Hepatocyte (in vitro differentiated cells): ENCODE data around the gene ABHD16A. TPM values are rescaled to one million over a fixed set of nuclear protein-coding genes. Genes with fewer than 3 reads are reported as not detected.
A peak's percentile ranks its signal among the peaks of the same experiment; 100 is the strongest.

Source experiments
- DNase-seq: peaks from one replicate; pipeline ENCODE4 v3.0.0-alpha.2; 2016; ENCODE audit warnings: low spot score
- H2AFZ ChIP-seq: fragments of 200-600 bp; sonication (generic); 2 replicates; pipeline ENCODE4 v1.6.0; 2016; ENCODE audit warnings: antibody characterized with exemption, mild to moderate bottlenecking
- H3K27ac ChIP-seq: fragments of 200-600 bp; sonication (generic); 2 replicates; pipeline ENCODE4 v1.5.1; 2016; ENCODE audit warnings: mild to moderate bottlenecking
- H3K27me3 ChIP-seq: fragments of 200-600 bp; sonication (generic); 2 replicates; pipeline ENCODE4 v1.6.1; 2016
- H3K36me3 ChIP-seq: fragments of 200-600 bp; sonication (generic); replicated peaks from 2 replicates; pipeline ENCODE4 v1.5.1; 2016; ENCODE audit warnings: low read depth; ENCODE audit not compliant: insufficient read depth
- H3K4me1 ChIP-seq: fragments of 200-600 bp; sonication (generic); 2 replicates; pipeline ENCODE4 v1.5.1; 2016; ENCODE audit warnings: mild to moderate bottlenecking, moderate library complexity; ENCODE audit not compliant: insufficient read depth
- H3K4me2 ChIP-seq: fragments of 200-600 bp; sonication (generic); 2 replicates; pipeline ENCODE4 v1.6.0; 2016
- H3K4me3 ChIP-seq: fragments of 200-600 bp; sonication (generic); 2 replicates; pipeline ENCODE4 v1.5.1; 2016; ENCODE audit warnings: mild to moderate bottlenecking
- H3K79me2 ChIP-seq: fragments of 200-600 bp; sonication (generic); 2 replicates; pipeline ENCODE4 v1.6.0; 2017; ENCODE audit warnings: mild to moderate bottlenecking
- H3K9me2 ChIP-seq: fragments of 200-600 bp; sonication (generic); replicated peaks from 2 replicates; pipeline ENCODE4 v1.6.0; 2017; ENCODE audit warnings: mild to moderate bottlenecking; ENCODE audit not compliant: insufficient read depth
- H3K9me3 ChIP-seq: fragments of 200-600 bp; sonication (generic); 2 replicates; pipeline ENCODE4 v1.5.1; 2016; ENCODE audit warnings: low read depth, mild to moderate bottlenecking
- H4K20me1 ChIP-seq: fragments of 200-600 bp; sonication (generic); 2 replicates; pipeline ENCODE4 v1.6.0; 2016; ENCODE audit warnings: mild to moderate bottlenecking; ENCODE audit not compliant: insufficient read depth, poor library complexity, severe bottlenecking
- EZH2 ChIP-seq: fragments of 200-600 bp; sonication (generic); IDR thresholded peaks from 2 replicates; pipeline ENCODE4 v1.6.1; 2016; ENCODE audit warnings: antibody characterized with exemption, mild to moderate bottlenecking, borderline replicate concordance
- EZH2phosphoT487 ChIP-seq: fragments of 200-600 bp; sonication (generic); IDR thresholded peaks from one replicate; pipeline ENCODE4 v1.6.1; 2018; ENCODE audit warnings: antibody characterized with exemption, mild to moderate bottlenecking, low read depth, moderate library complexity; ENCODE audit not compliant: unreplicated experiment, severe bottlenecking
- whole genome bisulfite sequencing: methylation state at CpG from one replicate; pipeline ENCODE4 v1.1.6; 2016; ENCODE audit warnings: low lambda C conversion rate; ENCODE audit errors: missing lambda C conversion rate; 5-methylcytosine and 5-hydroxymethylcytosine counted together
- polyA plus RNA-seq: library from polyadenylated mRNA; unstranded; fragments of >200 nt; fragmentation: Nextera tagmentation; extraction: Ambion mirVana; gene quantifications from 2 replicates; pipeline ENCODE4 v1.2.1, GENCODE V29; 2016
- total RNA-seq: library from RNA; depleted of rRNA; stranded (reverse); fragments of >200 nt; gene quantifications from 2 replicates; pipeline ENCODE4 v1.2.3, GENCODE V29; 2014
- TF ChIP-seq, protein P1 (sequence below): fragments of 200-600 bp; sonication (generic); IDR thresholded peaks from 2 replicates; pipeline ENCODE4 v1.5.1; 2016; ENCODE audit warnings: antibody characterized with exemption, mild to moderate bottlenecking; ENCODE audit not compliant: poor library complexity

The ABHD16A gene
- total and polyA plus RNA-seq, 2 experiments from 2014 or later: 63.2 to 94.7 TPM

DNA sequence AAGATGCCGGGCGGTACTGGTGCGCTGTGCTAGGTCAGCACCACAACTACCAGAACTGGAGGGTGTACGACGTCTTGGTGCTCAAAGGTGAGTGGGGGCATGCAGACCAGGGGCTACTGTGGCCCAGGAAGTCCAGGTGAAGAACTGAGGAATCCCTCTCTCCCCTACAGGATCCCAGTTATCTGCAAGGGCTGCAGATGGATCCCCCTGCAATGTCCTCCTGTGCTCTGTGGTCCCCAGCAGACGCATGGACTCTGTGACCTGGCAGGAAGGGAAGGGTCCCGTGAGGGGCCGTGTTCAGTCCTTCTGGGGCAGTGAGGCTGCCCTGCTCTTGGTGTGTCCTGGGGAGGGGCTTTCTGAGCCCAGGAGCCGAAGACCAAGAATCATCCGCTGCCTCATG, 4.6 kb upstream of the ABHD16A start:
- no peaks in the 10 kb centered on the region for H3K9me2 ChIP-seq
- H3K79me2 ChIP-seq: peaks cover 1% of the 10 kb centered on the region
- H3K36me3 ChIP-seq: no peaks in the 10 kb centered on the region
- no peaks in the 10 kb centered on the region for H3K9me3 ChIP-seq
- no peak for DNase-seq
- no peak overlapping the region for H3K4me2 ChIP-seq
- no peaks in the 10 kb centered on the region for H3K27me3 ChIP-seq
- peaks cover 5% of the 10 kb centered on the region for H3K4me1 ChIP-seq
- H3K4me3 ChIP-seq: no peak overlapping the region
- H3K27ac ChIP-seq: no peak overlapping the region
- H4K20me1 ChIP-seq: no peaks in the 10 kb centered on the region
- TF ChIP-seq, protein P1, sequence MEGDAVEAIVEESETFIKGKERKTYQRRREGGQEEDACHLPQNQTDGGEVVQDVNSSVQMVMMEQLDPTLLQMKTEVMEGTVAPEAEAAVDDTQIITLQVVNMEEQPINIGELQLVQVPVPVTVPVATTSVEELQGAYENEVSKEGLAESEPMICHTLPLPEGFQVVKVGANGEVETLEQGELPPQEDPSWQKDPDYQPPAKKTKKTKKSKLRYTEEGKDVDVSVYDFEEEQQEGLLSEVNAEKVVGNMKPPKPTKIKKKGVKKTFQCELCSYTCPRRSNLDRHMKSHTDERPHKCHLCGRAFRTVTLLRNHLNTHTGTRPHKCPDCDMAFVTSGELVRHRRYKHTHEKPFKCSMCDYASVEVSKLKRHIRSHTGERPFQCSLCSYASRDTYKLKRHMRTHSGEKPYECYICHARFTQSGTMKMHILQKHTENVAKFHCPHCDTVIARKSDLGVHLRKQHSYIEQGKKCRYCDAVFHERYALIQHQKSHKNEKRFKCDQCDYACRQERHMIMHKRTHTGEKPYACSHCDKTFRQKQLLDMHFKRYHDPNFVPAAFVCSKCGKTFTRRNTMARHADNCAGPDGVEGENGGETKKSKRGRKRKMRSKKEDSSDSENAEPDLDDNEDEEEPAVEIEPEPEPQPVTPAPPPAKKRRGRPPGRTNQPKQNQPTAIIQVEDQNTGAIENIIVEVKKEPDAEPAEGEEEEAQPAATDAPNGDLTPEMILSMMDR: no peak
- no peak for TF ChIP-seq EZH2phosphoT487
- TF ChIP-seq EZH2: no peak
- 91% methylated on average over 8 of the region's 10 CpGs for WGBS
- H2AFZ ChIP-seq: no peak overlapping the region

DNA sequence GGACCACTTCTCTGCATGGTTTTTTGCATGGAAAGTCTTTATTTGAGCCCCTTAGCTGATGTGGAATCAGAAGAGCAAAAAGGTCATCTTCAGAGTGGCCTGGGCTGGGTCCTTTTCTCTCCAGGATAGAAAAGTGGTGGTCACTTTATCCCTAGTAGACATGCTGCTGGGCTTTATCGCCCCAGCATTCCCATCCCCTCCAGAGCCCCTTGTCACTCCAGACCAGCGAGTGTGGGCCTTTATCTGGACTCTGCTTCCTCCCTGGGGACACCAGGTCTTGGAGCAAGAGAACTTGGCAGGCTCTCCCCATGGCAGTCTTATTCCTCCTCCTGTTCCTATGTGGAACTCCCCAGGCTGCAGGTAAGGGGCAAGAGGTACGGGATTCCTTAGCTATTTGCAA, 3.5 kb upstream of the ABHD16A start, which contains the start of gene LY6G6F:
TSS of gene LY6G6F (plus strand) at position 268 of the 400 bp plus-strand sequence. CDS start at position 309, 41 bp downstream.
- Histone ChIP-seq H3K4me1 (peaks cover 11% of the 10 kb centered on the region), H3K27ac (no peak within 1 kb of the TSS), H3K4me3 (no peak within 1 kb of the TSS), H3K9me3 (no peaks in the 10 kb centered on the region), H3K4me2 (no peak within 1 kb of the TSS), H3K9me2 (no peaks in the 10 kb centered on the region), H3K36me3 (no peaks in the 10 kb centered on the region), H3K79me2 (peaks cover 12% of the 10 kb centered on the region), H3K27me3 (no peaks in the 10 kb centered on the region), H2AFZ (no peak within 1 kb of the TSS), H4K20me1 (no peaks in the 10 kb centered on the region)
- TF ChIP-seq, protein P1: no peak
- TF ChIP-seq EZH2: no peak
- TF ChIP-seq EZH2phosphoT487: no peak
- no peak for DNase-seq
- 80% methylated on average over 3 of the region's 3 CpGs for WGBS

- H3K4me2 ChIP-seq: no peak overlapping the region
- no peaks in the 10 kb centered on the region for H3K9me3 ChIP-seq
- no peaks in the 10 kb centered on the region for H3K9me2 ChIP-seq
- no peak for DNase-seq
- no peaks in the 10 kb centered on the region for H3K36me3 ChIP-seq
- H2AFZ ChIP-seq: no peak overlapping the region
- no peak overlapping the region for H3K4me3 ChIP-seq
- H3K27me3 ChIP-seq: no peaks in the 10 kb centered on the region
- no peak overlapping the region for H3K27ac ChIP-seq
- H3K79me2 ChIP-seq: peaks cover 19% of the 10 kb centered on the region
- H3K4me1 ChIP-seq: peaks cover 18% of the 10 kb centered on the region
- 93% methylated on average over 5 of the region's 6 CpGs for WGBS
- H4K20me1 ChIP-seq: no peaks in the 10 kb centered on the region
- TF ChIP-seq EZH2: no peak
- TF ChIP-seq EZH2phosphoT487: no peak
- TF ChIP-seq, protein P1: no peak
Measured at GRCh38 chr6:31705931-31706330, 2.8 kb upstream of the ABHD16A start.

- Histone ChIP-seq H3K36me3 (no peaks in the 10 kb centered on the region), H2AFZ (peak overlapping the region; percentile 47), H3K9me2 (no peaks in the 10 kb centered on the region), H3K27ac (peak overlapping the region; percentile 96), H3K9me3 (no peaks in the 10 kb centered on the region), H3K27me3 (no peaks in the 10 kb centered on the region), H3K4me2 (peak overlapping the region; percentile 97), H3K79me2 (peaks cover 51% of the 10 kb centered on the region), H4K20me1 (peaks cover 5% of the 10 kb centered on the region), H3K4me3 (peak overlapping the region; percentile 65), H3K4me1 (peaks cover 26% of the 10 kb centered on the region)
- 4% methylated on average over 10 of the region's 10 CpGs for WGBS
- no peak for TF ChIP-seq EZH2phosphoT487
- no peak for TF ChIP-seq EZH2
- TF ChIP-seq, protein P1: no peak
- no peak for DNase-seq
Measured at GRCh38 chr6:31702405-31702818, 712 bp downstream of the ABHD16A start.
